ENCODE measurements around the gene TTLL10.

Gene TTLL10

GRCh38 chr1:1200876-1201810 lies 27.5 kb downstream of the TTLL10 start:
- Mint-ChIP-seq H3K4me3 (peak overlapping the region; percentile 72), H3K27ac (no peak overlapping the region), H3K4me1 (peaks cover 6% of the 10 kb centered on the region), H3K27me3 (no peaks in the 10 kb centered on the region), H3K9me3 (no peaks in the 10 kb centered on the region), H3K36me3 (no peaks in the 10 kb centered on the region)

GRCh38 chr1:1202831-1203560 lies 29.3 kb downstream of the TTLL10 start:
- Mint-ChIP-seq H3K27me3 (no peaks in the 10 kb centered on the region), H3K36me3 (no peaks in the 10 kb centered on the region), H3K9me3 (no peaks in the 10 kb centered on the region), H3K4me3 (no peak overlapping the region), H3K27ac (no peak overlapping the region), H3K4me1 (peaks cover 9% of the 10 kb centered on the region)

GRCh38 chr1:1203561-1204424 lies 30.1 kb downstream of the TTLL10 start:
- no peak overlapping the region for H3K4me3 Mint-ChIP-seq
- H3K27ac Mint-ChIP-seq = peak overlapping the region; percentile 41

GRCh38 chr1:1204425-1204920 lies 30.8 kb downstream of the TTLL10 start:
- Mint-ChIP-seq H3K27me3 (no peaks in the 10 kb centered on the region), H3K36me3 (no peaks in the 10 kb centered on the region), H3K4me1 (peaks cover 19% of the 10 kb centered on the region), H3K9me3 (no peaks in the 10 kb centered on the region), H3K4me3 (peak overlapping the region; percentile 36), H3K27ac (no peak overlapping the region)

More at GRCh38 chr1:1203561-1204424, 30.1 kb downstream of the TTLL10 start:
- no peaks in the 10 kb centered on the region for H3K36me3 Mint-ChIP-seq
- peaks cover 16% of the 10 kb centered on the region for H3K4me1 Mint-ChIP-seq
- H3K9me3 Mint-ChIP-seq = no peaks in the 10 kb centered on the region
- no peaks in the 10 kb centered on the region for H3K27me3 Mint-ChIP-seq

- H3K4me1 Mint-ChIP-seq = peaks cover 22% of the 10 kb centered on the region
- H3K27ac Mint-ChIP-seq = peak overlapping the region; percentile 62
- no peaks in the 10 kb centered on the region for H3K9me3 Mint-ChIP-seq
- H3K4me3 Mint-ChIP-seq = peak overlapping the region; percentile 77
- H3K27me3 Mint-ChIP-seq = no peaks in the 10 kb centered on the region
- no peaks in the 10 kb centered on the region for H3K36me3 Mint-ChIP-seq
These were observed 31.5 kb downstream of the TTLL10 start for GRCh38 chr1:1204998-1205768.

GRCh38 chr1:1205769-1206375 lies 32.2 kb downstream of the TTLL10 start:
- H3K4me1 Mint-ChIP-seq = peaks cover 17% of the 10 kb centered on the region
- H3K27me3 Mint-ChIP-seq = no peaks in the 10 kb centered on the region
- H3K9me3 Mint-ChIP-seq = no peaks in the 10 kb centered on the region
- peak overlapping the region; percentile 62 for H3K27ac Mint-ChIP-seq
- H3K4me3 Mint-ChIP-seq = peak overlapping the region; percentile 77
- no peaks in the 10 kb centered on the region for H3K36me3 Mint-ChIP-seq

GRCh38 chr1:1206376-1206965 lies 32.8 kb downstream of the TTLL10 start, which contains the start of gene TNFRSF18:
TNFRSF18 (minus strand) TSS chr1:1206592; CDS start chr1:1206571, 21 bp downstream.
- Mint-ChIP-seq H3K4me1 (peaks cover 20% of the 10 kb centered on the region), H3K27me3 (no peaks in the 10 kb centered on the region), H3K36me3 (peaks cover 2% of the 10 kb centered on the region), H3K4me3 (peak within 1 kb of the TSS; percentile 77), H3K27ac (peak within 1 kb of the TSS; percentile 62), H3K9me3 (no peaks in the 10 kb centered on the region)

GRCh38 chr1:1206966-1207531 lies 33.4 kb downstream of the TTLL10 start:
- Mint-ChIP-seq H3K4me1 (peaks cover 20% of the 10 kb centered on the region), H3K36me3 (peaks cover 2% of the 10 kb centered on the region), H3K9me3 (no peaks in the 10 kb centered on the region), H3K27ac (no peak overlapping the region), H3K27me3 (no peaks in the 10 kb centered on the region), H3K4me3 (peak overlapping the region; percentile 75)

- peaks cover 2% of the 10 kb centered on the region for H3K36me3 Mint-ChIP-seq
- H3K4me3 Mint-ChIP-seq = peak overlapping the region; percentile 86
- no peak overlapping the region for H3K27ac Mint-ChIP-seq
- no peaks in the 10 kb centered on the region for H3K9me3 Mint-ChIP-seq
- peaks cover 20% of the 10 kb centered on the region for H3K4me1 Mint-ChIP-seq
- H3K27me3 Mint-ChIP-seq = no peaks in the 10 kb centered on the region
These were observed 33.9 kb downstream of the TTLL10 start for GRCh38 chr1:1207571-1207892.

GRCh38 chr1:1208713-1209433 lies 35.2 kb downstream of the TTLL10 start:
- H3K4me1 Mint-ChIP-seq = peaks cover 20% of the 10 kb centered on the region
- no peak overlapping the region for H3K27ac Mint-ChIP-seq
- H3K36me3 Mint-ChIP-seq = peaks cover 2% of the 10 kb centered on the region
- H3K27me3 Mint-ChIP-seq = no peaks in the 10 kb centered on the region
- H3K4me3 Mint-ChIP-seq = peak overlapping the region; percentile 86
- no peaks in the 10 kb centered on the region for H3K9me3 Mint-ChIP-seq

- peaks cover 2% of the 10 kb centered on the region for H3K36me3 Mint-ChIP-seq
- peak overlapping the region; percentile 33 for H3K4me3 Mint-ChIP-seq
- peaks cover 33% of the 10 kb centered on the region for H3K4me1 Mint-ChIP-seq
- no peaks in the 10 kb centered on the region for H3K27me3 Mint-ChIP-seq
- H3K27ac Mint-ChIP-seq = peak overlapping the region; percentile 62
- no peaks in the 10 kb centered on the region for H3K9me3 Mint-ChIP-seq
These were observed 37.3 kb downstream of the TTLL10 start for GRCh38 chr1:1210726-1211540.

GRCh38 chr1:1211541-1212441 lies 38.1 kb downstream of the TTLL10 start:
- Mint-ChIP-seq H3K9me3 (no peaks in the 10 kb centered on the region), H3K4me3 (peak overlapping the region; percentile 52), H3K4me1 (peaks cover 38% of the 10 kb centered on the region), H3K36me3 (peaks cover 4% of the 10 kb centered on the region), H3K27ac (peak overlapping the region; percentile 8), H3K27me3 (no peaks in the 10 kb centered on the region)
